ENCODE measurements around the gene WNT2B.
"Not testable (repeated sequence)": the region's sequence is repeated elsewhere in the genome, so short reads cannot be mapped to it uniquely, and the experiment has no call there.

Gene WNT2B

DNA sequence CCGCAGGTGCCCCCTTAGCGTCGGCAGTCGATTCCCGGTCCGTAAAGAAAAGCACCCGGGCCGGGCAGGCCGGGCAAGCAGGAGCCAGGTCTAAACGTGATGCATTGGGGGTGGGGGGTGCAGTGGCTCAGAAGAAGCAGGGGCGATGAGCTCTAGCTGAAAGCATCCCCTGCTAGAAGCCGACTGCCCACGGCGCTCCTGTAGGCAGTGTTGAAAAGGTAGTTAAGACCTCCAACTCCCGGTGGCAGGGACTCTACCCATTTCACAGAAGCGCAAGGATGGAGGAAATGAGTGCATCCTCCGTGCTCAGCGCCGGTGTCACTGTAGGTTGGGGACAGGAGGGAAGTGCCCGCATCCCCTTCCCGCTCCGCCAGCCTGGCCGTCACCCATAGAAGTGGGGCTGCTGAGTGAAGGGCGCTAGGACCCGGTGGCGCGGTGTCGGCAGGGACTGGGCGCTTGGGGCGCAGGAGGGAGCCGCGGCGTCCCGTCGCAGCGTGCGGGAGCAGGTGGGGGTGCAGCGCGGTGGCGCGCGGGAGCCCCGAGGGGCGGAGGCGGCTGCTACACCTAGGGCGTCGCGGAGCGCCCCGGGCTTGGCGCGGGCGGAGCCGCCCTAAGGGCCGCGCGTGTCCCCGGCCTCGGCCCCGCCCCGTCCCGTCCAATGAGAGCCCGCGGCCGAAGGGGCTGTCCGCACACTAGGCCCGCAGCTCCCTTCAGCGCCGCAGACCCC, at the start of gene WNT2B:
Gene WNT2B, plus strand, starts transcription at position 688 of the 727 bp plus-strand sequence. CDS start 298 bp downstream, outside the sequence.
- DNase-seq: no peak

DNA sequence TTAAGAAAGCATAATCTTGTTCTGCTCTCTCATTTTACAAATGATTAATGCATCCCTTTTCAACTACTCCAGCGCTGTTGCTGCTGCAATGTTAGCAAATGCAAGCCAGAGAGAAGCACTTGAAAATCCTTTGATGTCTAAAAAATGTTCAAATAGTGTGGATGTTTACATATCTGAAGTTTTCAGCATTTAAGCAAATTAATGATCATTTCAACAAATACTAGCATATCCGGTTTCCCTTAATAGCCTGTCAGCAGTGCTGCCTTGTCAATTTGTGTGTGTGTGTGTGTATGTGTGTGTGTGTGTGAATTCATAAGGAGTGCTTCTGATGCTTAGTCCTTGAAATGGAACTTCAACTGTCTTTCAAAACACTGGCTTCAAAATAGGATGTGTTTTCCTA, 48.1 kb upstream of the WNT2B start:
- DNase-seq: no peak

DNA sequence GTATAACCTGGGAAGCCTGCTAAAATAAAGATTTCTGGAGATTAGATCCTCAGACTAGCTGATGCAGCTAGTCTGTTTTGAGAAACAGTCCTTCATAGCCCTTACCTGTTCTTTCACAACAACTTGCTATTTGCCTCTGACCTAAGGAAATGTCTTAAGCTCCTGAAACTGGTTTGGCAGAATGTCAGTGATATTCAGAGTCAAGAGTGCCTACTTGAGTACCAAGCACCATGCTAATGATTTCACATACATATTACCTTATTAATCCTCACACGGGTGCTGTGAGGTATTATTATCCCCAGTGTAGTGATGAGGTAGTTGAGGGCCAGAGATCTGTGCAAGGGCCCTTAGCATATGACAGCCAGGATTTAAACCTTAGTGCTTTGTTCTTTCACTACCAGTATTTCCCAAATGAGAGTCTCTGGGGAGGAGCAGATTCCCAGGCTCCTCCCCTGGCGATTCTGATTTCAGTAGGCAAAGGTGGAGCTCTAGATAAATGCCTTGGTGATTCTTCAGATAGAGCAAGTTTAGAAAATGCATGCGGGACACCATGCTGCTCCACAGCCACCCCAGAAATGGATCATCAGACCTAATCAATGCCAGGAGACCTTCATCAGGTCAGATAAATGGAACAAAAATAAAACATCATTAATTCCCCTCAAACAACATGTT, 47.4 kb upstream of the WNT2B start:
- DNase-seq: no peak

DNA sequence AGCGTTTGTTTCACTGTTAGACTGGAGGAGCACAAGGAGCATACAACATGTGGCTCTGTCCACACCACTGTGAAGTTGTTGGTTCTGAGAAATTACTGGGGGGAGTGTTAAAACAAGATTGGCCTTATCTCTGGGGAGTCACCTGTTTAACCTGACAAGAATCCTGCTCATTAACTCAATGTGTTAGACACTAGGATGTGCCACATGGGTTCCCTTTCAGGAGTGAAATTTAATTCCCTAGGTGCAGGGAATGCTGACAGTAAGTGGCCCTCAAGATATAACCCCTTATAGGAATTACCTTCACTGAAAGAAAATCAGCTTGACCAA, 45.8 kb upstream of the WNT2B start:
- no peak for DNase-seq

DNA sequence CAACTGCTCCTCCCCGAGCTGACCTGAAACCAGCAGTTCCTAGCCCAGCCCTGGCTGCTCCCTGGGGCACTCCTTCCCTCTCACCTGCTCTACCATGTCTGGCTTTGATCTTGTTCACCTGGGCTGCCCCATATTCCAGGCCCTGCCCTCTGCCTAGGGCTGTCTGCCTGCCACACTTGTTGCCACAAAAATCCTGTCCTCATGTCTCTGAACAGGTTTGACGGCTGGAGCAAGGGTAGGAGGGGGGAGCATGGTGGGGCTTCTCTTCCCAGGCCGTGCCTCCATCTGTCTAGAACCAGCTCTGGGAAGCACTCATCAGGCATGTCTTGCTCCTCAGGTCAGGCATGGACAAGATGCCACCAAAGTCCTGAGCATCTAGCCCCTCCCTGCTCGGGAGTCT, 44.3 kb upstream of the WNT2B start:
- DNase-seq: no peak

DNA sequence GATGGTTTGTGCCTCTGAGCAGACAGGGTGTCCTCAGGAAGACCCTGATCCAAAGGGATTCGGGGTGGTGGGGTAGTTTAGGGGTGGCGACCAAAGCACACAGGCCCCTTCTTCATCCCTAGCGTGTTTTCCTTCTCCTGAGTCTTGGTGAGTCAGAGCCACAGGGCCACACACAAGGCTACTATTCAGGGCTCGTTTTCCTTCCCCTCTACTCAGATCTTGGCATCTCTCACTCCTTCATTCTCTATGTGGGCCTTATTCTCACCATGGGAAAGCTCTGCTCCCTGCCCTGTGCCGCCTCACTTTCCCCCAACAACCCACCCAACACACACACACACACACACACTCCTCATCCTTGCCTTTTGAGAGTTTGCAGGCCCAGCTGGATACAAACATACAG, 43.6 kb upstream of the WNT2B start:
- no peak for DNase-seq

DNA sequence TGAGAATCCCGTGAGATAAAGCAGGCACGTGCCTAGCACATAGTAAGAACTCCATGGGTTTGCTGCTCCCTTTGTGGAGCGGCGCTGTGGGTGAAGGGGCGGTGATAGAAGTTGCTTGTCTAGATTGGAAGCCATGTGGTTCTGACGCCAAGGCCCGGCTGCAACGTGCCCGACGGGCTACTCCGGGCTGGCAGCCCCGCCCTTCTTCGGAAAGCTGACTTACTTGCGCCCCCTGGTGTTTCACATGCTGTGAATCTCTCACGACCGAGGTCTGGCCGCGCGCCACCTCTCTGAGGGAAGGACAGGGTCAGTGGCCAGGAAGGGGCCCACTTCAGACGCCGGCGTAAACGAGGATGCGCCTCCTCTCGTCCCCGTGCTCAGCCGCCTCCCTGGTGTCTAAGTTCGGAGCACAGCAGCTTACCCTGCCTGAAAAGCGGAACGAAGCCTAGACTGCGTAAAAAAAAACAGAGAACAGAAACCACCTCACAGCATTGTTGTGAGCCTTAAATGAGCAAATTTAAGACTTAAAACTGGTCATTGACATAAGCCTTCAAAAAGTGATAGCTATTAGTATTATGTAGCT, 42.6 kb upstream of the WNT2B start:
- peak; percentile 45 to 81 for DNase-seq

DNA sequence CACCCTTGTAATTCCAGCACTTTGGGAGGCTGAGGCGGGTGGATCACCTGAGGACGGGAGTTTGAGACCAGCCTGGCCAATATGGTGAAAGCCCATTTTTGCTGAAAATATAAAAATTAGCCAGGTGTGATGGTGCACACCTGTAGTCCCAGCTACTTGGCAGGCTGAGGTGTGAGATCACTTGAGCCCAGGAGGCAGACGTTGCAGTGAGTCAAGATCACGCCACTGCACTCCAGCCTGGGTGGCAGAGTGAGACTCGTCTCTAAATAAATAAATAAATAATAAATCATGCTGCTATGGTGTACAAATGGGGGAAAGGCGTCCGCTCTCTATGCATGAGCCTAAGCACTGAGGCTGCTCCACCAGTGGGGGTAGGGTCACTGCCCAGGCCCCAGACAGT, 38.4 kb upstream of the WNT2B start:
- DNase-seq: not testable (repeated sequence)

DNA sequence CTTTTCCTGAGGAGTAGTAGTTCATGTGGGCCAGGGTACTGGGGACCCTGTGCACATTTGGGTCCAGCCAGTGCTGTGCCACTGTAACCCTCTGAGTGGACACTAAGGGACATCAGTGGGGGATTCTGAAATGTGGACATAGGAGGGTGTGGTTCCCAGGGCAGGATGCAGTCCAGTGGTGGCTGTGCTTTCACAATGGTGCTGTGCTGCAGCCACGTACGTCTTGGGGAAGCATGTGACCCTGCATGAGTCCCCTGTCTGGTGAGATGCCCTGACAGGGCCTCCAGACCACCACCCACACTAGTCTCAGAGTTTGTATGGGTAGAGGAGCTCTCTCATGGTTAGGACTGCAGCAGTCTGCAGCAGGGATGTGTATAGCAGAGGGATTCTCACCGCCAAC, 37.8 kb upstream of the WNT2B start:
- no peak for DNase-seq

DNA sequence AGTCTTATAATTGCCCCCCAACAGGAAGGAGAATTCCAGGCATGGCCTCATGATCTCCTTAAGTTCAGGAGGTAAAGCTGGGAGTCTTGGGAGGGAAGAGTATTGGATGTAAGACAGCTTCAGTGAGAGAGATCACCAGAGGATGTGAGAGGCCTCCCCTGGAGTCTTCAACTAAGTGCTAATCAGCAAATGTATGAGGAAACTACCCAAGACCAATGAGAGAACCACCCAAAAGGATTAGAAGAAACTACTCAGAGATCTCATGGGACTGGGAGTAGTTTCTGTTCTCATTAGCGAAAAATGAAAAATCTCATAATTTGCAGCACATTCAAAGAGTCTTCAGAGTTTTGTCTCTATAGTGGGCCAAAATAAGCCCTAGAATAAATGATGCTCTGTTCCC, 36.6 kb upstream of the WNT2B start:
- no peak for DNase-seq

DNA sequence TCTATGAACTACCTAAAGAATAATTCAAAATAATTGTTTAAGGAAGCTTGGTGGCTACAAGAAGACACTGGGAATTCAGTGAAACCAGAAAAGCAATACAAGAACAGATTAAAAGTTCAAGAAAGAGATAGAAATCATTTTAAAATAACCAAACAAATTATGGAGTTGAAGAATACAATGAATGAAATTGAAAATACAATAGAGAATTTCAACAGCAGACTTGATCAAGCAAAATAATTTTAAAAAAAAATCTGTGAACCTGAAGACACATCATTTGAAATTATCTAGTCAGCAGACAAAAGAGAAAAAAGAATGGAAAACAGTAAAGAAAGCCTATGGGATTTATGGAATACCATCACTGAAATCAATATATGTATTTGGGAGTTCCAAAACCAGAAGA, 31.2 kb upstream of the WNT2B start:
- DNase-seq: no peak

DNA sequence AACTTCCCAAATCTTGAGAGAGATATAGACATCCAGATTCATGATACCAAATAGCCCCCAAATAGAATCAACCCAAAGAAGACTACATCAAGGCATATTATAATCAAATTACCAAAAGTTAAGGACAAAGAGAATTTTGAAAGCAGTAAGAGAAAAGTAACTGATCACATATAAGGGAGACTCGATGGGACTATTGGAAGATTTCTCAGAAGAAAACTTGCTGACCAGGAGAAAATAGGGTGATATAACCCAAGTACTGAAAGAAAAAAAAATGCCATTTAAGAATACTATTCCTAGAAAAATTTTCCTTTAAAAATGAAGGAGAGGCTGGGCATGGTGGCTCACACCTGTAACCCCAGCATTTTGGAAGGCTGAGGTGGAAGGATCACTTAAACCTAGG, 30.5 kb upstream of the WNT2B start:
- DNase-seq: no peak

DNA sequence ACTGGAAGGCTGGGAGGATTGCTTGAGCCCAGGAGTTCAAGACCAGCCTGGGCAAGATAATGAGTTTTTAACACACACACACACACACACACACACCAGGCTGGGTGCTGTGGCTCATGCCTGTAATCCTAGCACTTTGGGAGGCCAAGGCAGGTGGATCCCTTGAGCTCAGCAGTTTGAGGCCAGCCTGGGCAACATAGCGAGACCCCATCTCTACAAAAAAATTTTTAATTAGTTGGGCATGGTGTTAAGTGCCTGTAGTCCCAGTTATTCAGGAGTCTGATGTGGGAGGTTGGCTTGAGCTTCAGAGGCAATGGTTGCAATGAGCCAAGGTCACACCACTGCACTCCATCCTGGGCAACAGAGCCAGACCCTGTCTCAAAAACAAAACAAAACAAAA, 22.7 kb upstream of the WNT2B start:
- not testable (repeated sequence) for DNase-seq

DNA sequence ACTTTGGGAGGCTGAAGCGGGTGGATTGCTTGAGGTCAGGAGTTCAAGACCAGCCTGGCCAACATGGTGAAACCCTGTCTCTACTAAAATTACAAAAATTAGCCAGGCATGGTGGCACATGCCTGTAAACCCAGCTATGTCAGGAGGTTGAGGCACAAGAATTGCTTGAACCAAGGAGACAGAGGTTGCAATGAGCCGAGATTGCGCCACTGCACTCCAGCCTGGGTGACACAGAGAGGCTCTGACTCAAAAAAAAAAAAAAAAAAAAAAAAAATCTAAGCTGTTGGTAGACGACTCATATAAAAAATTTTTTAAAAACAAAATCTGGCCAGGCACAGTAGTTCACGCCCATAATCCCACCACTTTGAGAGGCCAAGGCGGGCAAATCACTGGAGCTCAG, 21.1 kb upstream of the WNT2B start:
- not testable (repeated sequence) for DNase-seq

DNA sequence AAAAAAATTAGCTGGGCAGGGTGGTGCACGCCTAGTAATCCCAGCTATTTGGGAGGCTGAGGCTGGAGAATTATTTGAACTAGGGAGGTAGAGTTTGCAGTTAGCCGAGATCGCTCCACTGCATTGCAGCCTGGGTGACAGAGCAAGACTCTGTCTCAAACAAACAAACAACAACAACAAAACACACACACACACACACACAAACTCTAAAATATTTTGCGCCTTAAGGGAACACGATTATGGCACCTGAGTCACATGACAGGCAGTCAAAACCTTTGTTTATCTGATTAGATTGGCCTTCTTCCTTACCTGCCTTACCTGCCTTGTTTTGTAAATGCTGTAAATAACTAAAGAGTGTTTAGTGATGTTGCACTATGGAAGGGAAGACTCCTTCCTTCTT, 20.6 kb upstream of the WNT2B start:
- DNase-seq: no peak

DNA sequence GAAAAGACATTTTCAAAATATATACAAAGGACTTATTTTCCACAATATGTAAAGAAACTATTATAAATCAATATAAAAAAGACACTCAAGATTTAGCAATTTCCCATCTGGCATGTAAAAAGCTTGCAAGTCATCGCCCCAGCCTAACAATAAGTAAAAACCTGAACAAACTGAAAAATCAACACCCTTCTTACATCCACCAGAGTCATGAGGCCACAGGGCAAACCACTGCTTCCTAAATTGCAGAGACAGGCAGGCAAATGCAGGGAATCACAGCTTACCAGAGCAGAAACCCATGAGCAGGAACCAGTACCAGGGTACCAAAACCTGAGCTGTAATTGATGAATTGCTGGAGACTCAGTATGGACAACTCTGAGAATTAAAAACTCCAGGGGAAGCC, 16.7 kb upstream of the WNT2B start:
- no peak for DNase-seq

DNA sequence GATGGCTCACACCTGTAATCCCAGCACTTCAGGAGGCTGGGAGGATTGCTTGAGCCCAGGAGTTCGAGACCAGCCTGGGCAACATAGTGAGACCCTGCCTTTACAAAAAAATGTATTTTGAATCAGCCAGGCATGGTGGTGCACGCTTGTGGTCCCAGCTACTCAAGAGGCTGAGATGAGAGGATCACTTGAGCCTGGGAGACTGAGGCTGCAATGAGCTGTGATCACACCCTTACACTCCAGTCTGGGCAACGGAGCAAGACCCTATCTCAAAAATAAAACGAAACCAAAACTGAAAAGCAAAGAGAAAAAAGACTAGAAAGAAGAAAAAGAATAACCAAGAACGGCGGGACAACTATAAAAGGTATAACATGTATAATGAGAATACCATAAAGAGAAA, 15.4 kb upstream of the WNT2B start:
- DNase-seq: no peak

DNA sequence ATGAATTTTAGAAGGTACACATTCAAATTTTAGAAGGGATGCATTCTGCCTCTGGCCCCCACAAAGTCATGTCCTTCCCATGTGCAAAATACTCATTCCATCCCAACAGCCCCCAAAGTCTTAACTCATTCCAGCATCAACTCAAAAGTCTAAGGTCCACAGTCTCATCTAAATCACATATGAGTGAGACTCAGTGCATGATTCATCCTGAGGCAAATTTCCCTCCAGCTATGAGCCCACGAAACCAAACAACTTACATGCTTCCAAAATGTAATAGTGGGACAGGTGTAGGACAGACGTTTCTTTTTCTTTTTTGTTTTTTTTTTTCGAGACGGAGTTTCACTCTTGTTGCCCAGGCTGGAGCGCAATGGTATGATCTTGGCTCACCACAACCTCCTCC, 12.5 kb upstream of the WNT2B start:
- DNase-seq: no peak

DNA sequence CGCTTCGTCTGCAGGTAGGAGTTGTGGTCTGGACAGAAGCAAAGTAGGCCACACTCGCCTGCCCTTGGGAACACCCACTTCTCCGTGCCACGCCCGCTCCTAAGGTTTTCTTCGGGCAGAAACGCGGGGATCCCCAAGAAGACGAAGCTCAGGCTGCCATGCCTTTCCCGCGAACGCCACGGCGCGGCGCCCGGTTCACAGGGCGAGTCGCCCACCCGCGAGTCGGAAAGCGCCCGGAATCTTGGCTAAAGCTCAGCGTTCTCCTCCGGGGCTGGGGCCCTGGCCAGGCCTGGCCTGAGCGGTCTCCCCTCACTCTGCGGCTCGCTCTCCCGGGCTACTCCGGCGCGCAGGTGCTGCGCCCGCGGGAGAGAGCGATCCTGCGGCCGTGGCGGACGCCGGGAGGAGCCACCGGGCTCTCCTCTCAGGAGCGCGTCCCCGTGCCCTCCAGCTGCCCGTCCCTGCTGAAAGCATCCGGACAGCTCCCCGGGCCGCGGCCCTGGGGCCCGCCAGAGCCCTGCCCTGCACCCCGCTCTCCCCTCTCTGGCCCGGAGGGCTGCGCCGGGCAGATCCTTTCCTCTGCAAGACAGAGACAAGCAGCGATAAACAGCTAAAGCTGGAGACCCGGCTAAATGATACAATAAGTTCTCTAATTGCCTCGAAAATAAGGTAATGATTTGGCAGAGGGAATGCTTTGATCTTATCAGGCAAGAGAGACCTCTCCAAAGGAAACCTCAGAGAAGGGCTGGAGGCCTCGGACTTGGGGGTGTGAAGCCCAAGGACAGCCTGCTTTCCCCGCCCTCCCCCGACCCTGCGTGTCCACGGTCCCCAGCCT, 6.7 kb upstream of the WNT2B start:
- DNase-seq: peak in 1 of 2 experiments; percentile 17

DNA sequence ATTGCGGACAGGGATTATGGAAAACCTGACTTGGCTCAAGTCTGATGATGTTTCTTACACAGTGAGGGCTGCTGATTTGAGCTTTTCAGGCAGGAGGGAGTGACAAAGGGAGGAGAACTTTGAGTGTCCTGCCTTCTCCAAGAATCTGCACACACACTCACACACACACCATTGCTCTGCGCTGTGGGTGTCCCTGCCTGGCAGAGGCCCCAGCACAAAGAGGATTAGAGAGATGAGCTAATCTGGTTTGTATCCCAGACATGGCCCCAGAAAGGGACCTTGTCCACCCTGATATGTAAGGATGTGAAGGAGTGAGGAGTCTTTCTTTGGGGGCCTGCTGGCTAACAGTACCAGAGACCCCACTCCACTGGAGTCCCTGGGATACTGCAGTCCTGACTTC, 5.9 kb upstream of the WNT2B start:
- no peak for DNase-seq

DNA sequence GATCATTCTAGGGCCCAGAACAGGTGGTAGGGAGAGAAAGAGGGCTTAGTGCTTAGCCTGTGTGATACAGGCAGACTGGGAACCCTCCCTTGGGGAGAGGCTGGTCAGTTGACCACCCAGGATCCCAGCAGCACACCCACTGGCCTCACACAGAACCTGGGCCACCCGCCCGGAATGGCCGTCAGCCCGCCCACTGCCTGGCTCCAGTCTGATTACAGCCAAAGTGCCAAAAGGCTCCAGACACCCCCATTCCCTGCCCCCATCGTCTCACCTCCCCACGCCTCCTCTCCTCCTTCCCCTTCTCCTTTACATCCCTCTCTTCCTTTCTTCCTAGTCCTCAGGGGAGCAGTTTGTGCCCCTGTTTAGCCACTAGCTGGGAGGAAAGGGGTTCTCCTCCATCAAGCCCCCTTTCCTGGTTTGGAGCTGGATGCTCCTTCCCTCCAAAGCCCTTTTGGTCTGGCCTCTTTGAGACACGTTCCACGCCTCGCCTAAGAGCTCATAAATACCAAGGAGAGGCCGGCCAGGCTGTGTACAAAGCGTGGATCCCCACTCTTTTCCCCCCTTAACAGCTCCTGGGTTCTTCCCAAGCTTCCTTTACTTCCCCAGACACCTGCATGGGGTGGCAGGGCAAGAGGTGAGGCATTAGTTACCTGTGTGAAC, 4.6 kb upstream of the WNT2B start:
- no peak for DNase-seq

DNA sequence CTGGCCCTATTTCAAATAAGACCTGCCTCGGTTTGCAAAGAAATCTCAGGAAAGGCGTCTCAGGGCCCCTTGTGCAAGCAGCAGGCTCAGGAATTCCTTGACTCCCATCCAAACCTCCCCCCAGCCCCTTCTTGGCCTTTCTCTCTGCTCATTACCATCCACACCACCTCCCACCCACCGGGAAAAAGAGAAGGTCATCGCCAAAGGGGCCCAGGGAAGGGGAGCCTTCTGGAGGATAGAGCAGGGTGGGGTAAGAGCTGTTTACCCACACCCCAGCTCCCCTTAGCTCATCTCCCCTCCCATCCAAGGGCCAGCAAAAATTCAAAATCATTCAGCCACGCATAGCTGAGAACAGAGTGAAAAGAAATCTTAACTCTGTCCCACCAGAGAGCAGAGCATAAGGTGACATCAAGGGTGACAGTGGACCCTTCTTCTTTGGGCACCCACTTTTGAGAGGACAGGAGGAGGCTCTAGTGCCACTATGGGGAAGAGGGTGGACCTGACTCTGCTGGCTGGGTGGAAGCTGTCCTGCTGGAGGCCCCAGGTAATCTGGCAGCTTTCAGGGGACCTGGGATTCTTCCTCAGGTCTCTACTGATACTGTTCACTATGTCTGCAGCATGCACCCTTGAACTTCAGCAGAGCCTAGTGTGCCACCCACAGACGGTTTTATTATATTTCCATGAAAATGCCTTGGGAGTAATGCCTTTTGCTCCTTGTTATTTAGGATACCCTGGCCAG, 3.9 kb upstream of the WNT2B start:
- DNase-seq: no peak

All from SW 1271 (cell line).